Activated CD8-positive, alpha-beta memory T cell treated with anti-CD3 and anti-CD28 coated beads for 4 hours (primary cell): Measurements from ENCODE around the gene KIZ.
"Not testable (repeated sequence)": the region's sequence is repeated elsewhere in the genome, so short reads cannot be mapped to it uniquely, and the experiment has no call there.

Source experiments
- DNase-seq, 2 donors: peaks; one replicate each; pipeline ENCODE4 v3.0.0-alpha.2; 2020; ENCODE audit warnings: low read depth in 2 of 2

The KIZ gene

DNA sequence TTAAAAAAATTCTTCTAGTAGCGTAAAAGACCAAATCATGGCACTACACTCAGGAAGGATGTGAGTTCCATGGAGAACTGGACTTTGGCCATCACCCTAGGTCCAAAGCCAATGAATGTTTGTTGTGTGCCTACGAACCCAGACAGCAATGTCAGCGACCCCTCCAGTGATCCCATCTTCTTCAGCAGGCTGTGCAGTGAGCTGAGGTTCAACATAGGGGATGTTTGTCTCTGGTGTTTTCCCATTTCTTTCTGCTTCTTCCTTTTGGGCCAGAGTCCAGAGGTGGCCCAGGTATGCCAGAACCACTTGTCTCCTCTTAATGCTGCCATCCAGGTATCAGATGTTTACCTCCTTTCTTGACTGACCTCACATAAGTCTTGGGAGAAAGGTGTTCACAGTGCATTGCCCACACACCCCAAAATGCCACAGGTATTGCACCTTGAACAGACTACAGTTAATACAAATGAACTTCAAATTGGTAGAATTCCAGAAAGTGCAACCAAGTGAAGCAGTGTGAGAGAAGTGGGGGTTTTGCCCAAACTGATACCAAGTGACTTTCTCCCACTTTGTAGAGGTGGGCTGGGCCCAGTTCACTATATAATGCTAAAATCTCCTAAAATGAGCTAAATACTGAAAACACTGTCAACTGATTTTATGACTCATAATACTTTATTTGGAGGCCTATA, 14.1 kb downstream of the KIZ start:
- DNase-seq, result no peak

DNA sequence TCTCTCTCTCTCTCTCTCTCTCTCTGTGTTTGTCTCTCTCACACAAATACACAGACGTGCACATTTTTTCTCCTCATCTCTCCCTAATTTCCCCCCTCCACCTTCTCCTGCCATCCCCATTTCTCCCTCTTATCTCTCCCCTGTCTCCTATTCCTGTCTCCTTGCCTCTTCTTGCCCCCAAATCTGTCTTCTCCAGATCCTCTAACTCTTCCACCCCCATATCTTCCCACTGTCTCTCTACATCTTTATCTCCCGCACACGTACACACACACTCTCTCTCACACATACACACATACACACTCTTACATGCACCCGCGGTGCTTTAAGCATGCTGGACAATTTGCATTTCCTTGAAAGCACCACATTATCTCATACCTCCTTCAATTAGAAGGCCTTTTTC, 15.9 kb downstream of the KIZ start:
- DNase-seq, result no peak

GRCh38 chr20:21143194-21143890, 17.5 kb downstream of the KIZ start:
- no peak for DNase-seq

- no peak for DNase-seq
Measured at GRCh38 chr20:21145424-21145823, 19.5 kb downstream of the KIZ start.

DNA sequence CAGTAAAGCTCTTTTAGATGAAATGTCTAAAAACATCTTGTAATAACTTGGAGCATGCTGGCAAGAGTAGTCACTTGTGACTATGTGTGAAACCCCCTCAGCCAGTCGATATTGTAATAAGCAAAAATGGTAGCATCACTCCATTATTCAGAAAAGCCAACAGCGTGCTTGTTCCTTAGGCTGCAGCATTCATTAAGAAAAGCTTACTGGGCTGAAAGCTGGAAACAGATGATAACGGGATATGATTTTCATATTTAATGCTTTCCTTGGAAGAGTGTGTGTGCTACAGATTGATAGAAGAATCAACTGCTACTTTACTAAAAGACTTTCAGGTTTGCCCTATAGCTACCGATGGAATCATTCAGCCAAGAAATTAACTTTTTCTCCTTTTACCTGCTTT, 20.3 kb downstream of the KIZ start:
- DNase-seq, result no peak

DNA sequence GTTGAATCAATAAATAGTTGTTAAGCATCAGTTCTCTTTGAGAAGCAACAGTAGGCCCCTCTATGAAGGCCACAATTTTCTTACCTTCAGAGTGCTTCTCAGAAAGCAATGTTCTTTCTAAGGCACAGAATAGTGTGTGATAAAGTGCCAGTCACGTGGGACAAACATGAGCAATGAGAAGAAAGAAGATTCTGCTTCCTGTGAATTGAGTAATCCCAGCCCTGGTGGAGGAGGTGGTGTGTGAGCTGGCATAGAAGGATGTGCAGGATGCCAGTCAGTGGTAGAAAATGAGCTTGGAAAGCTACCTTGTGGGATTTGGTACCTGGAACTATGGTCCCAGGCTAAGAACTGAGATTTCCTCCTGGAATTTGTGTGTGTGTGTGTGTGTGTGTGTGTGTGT, 21.7 kb downstream of the KIZ start:
- DNase-seq, result no peak

GRCh38 chr20:21149344-21149743, 23.5 kb downstream of the KIZ start:
- no peak for DNase-seq

DNA sequence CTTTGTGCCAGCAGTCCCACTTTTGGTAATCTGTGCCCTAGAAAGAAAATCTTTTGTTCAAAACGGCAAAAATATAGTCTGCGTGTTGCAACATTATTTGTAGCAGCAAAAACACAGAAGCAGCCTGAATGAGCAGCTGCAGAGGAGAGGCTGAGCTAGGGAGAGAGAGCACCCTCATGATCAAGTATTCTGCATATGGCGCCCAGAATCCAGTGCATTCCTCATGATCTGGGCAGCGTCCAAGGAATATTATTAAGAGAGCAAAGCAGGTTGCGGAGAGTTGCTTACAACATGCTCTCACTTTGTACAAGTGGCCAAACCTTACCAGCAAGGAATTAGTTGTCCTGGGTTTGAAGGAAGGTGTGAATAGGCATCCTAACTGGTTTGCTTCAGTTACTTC, 25.9 kb downstream of the KIZ start:
- no peak for DNase-seq

DNA sequence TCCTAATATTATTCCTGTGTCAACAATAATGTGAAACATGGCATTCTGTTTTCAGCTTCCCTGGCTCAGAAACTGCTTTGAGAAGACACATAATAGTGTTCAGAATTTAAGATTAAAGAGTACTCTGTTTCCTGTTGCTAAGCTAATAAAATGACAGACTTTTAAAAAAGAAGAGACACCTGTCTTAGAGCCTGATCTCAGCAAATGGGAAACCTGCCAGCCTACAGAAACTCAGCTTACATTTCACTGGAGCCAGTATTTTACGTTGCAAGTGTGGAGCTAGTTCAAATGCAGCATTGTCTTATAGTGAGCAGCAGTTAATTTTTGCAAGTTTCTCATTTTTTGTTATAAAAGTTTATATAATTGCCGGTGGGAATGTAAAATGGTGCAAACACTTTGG, 28.8 kb downstream of the KIZ start:
- DNase-seq, result no peak

GRCh38 chr20:21155268-21155667, 29.4 kb downstream of the KIZ start:
- no peak for DNase-seq

DNA sequence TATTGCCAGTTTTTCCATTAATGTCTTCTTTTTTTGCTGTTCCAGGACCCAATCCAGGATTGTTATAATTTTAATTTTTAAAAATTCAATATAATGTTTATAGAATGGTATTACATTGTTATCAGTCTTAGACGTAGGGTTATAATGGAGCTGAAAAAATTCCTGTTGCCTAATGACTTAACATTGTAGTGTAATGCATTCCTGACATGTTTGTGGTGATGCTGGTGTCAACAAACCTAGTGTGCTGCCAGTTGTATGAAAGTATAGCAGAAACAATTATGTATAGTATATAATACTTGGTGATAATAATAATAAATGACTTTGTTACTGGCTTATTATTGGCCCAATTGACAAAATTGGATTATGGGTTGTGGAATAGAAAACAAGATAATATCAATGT, 30.4 kb downstream of the KIZ start:
- DNase-seq, result no peak

GRCh38 chr20:21157006-21157405, 31.1 kb downstream of the KIZ start:
- DNase-seq, result no peak

- DNase-seq, result no peak
Measured at GRCh38 chr20:21159658-21160380, 33.9 kb downstream of the KIZ start.

DNA sequence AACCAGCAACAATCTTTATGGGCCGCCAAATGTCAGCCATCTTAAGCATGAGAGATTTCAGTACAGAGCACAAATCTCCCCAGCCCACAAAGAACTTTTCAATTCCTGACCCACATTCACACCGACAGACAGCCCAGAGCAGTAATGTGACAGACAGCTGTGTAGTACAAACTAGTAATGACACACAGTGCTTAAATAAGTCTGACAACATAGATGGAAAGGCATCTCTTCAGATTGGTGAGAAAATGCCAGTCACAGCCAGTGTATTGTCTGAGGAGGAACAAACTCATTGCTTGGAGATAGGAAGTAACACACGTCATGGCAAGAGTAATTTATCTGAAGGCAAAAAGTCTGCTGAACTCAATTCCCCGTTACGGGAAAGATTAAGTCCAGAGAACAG, 36.0 kb downstream of the KIZ start:
- no peak for DNase-seq

- DNase-seq, result no peak
Measured at GRCh38 chr20:21162631-21163030, 36.7 kb downstream of the KIZ start.

DNA sequence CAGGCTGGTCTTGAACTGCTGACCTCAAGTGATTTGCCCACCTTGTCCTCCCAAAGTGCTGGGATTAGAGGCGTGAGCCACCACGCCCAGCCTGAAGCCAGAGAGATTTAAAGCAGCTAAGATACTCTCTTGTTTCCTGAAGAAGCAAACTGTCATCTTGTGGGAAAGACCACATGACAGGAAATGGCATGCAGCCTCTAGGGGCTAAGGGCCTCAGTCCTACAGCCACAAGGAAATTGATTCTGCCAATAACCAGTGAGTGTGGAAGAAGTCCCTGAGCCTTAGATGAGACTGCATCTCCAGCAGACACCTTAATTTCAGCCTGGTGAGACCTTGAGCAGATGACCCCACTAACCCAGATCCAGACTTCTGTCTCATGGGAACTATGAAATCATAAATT, 40.9 kb downstream of the KIZ start:
- no peak for DNase-seq

- no peak for DNase-seq
Measured at GRCh38 chr20:21167261-21167660, 41.4 kb downstream of the KIZ start.

GRCh38 chr20:21168061-21168460, 42.2 kb downstream of the KIZ start:
- DNase-seq, result not testable (repeated sequence)

- no peak for DNase-seq
Measured at GRCh38 chr20:21172626-21173025, 46.7 kb downstream of the KIZ start.

- no peak for DNase-seq
Measured at GRCh38 chr20:21173485-21173884, 47.6 kb downstream of the KIZ start.

GRCh38 chr20:21174516-21175239, 48.8 kb downstream of the KIZ start:
- DNase-seq, result no peak

- DNase-seq, result no peak
Measured at GRCh38 chr20:21175433-21175832, 49.6 kb downstream of the KIZ start.
